Mucosa of descending colon (tissue), 3 donors: Measurements from ENCODE around the gene HBS1L. TPM values are rescaled to one million over a fixed set of nuclear protein-coding genes. Genes with fewer than 3 reads are reported as not detected.

Source experiments
- ATAC-seq: fragments of 200-7000 bp; cut with Tn5 transposase; one replicate; pipeline ENCODE4 v1.9.1; 2020; ENCODE audit warnings: mild to moderate bottlenecking, moderate library complexity
- DNase-seq, 3 donors: peaks; one replicate each; pipeline ENCODE4 v3.0.0-alpha.2; 2020
- H3K36me3 ChIP-seq: fragments of 200-600 bp; one replicate; pipeline ENCODE4 v1.8.0; 2021; ENCODE audit warnings: low read depth, mild to moderate bottlenecking
- H3K4me1 ChIP-seq: fragments of 200-600 bp; one replicate; pipeline ENCODE4 v1.8.0; 2021; ENCODE audit warnings: low read depth, mild to moderate bottlenecking
- H3K4me3 ChIP-seq: fragments of 200-600 bp; one replicate; pipeline ENCODE4 v1.8.0; 2021; ENCODE audit warnings: mild to moderate bottlenecking
- H3K9me3 ChIP-seq: fragments of 200-600 bp; one replicate; pipeline ENCODE4 v1.8.0; 2021; ENCODE audit warnings: mild to moderate bottlenecking
- intact Hi-C, 2 donors: fragments of 100-400 bp; cut with DNase I in 1 of 2; cut with micrococcal nuclease in 1 of 2; formaldehyde crosslinking; loops; one replicate each; pipeline versions ENCODE4 v1.11.0 to v1.11.1; 2022; cut with DNase I, micrococcal nuclease
- total RNA-seq, 3 donors: library from RNA; stranded (reverse); fragmentation: NEBNext Ultra II Directional in 2 of 3; extraction: Animal tissue kit (Norgen Biotek cat#: 25700) in 2 of 3; gene quantifications; one replicate each; pipeline versions ENCODE4 v1.2.1 to v1.2.4, GENCODE V29; 2021 to 2023
- TF ChIP-seq, protein P1 (sequence below): fragments of 200-600 bp; IDR thresholded peaks from one replicate; pipeline ENCODE4 v1.8.0; 2022; ENCODE audit warnings: antibody characterized with exemption, mild to moderate bottlenecking
- donor health status: DM: no; HTN: no; CAD: no; lungs with moderate emphysema.
- donor health status: DM: no; HTN: no; CAD: no.
- donor health status: DM: no; HTN: yes; CAD: no.

HBS1L gene
- total RNA-seq, 3 donors from 2014 or later: 43.0 to 68.6 (median 51.3) TPM

DNA sequence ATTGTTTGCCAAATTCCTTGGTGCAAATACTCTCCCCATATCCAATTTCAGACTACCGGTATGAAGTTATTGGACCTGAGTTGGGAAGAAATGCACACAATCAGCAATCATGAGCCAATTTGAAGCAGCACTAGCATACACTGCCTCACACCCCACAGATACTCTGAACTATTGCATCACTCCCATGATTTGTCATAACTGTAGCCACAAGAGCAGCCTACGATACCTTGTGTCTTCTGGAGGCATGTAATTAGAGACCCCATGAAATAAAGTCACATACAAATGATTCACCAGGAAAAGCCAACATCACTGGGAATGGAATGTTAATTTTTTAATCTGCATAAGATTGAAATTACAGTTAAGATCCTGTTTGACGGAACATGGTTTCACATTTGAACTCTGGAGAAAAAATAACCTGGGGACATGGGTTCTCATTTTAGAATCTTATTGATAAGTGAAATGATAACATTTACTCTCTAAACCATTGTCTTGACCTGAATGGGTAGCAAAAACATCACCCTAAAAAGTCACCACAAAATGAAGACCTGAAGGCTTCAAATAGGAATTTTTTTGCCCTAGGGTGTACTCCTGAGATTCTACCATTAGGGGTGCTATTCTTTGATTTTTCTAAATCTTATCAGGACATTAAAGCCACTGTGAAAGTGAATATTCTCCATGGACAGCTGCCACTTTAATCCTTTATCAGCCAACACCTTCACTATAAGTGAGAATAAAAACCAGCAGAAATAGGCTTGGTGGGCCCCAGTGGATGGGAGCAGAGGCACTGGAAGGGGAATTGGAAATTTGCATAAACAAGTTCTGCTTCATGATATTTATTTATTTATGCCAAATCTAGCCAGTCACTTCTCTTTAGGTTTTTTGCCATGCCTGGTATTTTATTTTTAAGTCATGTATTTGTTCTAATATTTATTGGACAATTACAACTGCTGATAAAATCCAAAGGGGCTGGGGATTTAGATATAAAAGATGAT, 34.5 kb upstream of the HBS1L start:
- Histone ChIP-seq H3K36me3 (no peaks in the 10 kb centered on the region), H3K4me1 (peaks cover 4% of the 10 kb centered on the region), H3K4me3 (no peak overlapping the region), H3K9me3 (no peaks in the 10 kb centered on the region)
- TF ChIP-seq, protein P1, sequence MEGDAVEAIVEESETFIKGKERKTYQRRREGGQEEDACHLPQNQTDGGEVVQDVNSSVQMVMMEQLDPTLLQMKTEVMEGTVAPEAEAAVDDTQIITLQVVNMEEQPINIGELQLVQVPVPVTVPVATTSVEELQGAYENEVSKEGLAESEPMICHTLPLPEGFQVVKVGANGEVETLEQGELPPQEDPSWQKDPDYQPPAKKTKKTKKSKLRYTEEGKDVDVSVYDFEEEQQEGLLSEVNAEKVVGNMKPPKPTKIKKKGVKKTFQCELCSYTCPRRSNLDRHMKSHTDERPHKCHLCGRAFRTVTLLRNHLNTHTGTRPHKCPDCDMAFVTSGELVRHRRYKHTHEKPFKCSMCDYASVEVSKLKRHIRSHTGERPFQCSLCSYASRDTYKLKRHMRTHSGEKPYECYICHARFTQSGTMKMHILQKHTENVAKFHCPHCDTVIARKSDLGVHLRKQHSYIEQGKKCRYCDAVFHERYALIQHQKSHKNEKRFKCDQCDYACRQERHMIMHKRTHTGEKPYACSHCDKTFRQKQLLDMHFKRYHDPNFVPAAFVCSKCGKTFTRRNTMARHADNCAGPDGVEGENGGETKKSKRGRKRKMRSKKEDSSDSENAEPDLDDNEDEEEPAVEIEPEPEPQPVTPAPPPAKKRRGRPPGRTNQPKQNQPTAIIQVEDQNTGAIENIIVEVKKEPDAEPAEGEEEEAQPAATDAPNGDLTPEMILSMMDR: no peak
- DNase-seq (no peak), ATAC-seq (peak; percentile 71)
- intact Hi-C loops: no loop called here

DNA sequence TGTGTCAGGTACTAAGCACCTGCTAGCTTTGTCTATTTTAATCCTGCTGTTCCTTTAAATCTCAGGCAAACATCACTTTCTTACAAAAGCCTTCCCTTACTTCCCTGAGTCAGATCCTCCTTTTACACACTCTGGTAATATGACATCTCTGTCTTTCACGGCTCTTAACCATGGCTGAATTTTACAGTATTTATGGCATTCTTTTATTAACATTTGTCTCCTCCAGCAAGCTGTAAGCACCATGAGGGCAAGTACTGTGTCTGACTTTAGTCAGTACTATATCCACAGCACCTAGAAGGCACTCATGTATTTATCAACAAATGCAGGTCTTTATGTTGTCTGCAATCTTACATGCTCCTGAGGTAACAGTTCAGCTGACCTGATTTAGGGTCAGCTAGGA, 33.7 kb upstream of the HBS1L start:
- TF ChIP-seq, protein P1: no peak
- intact Hi-C loops: no loop called here
- peaks cover 4% of the 10 kb centered on the region for H3K4me1 ChIP-seq
- H3K4me3 ChIP-seq: no peak overlapping the region
- no peaks in the 10 kb centered on the region for H3K9me3 ChIP-seq
- DNase-seq (no peak), ATAC-seq (no peak)
- no peaks in the 10 kb centered on the region for H3K36me3 ChIP-seq

DNA sequence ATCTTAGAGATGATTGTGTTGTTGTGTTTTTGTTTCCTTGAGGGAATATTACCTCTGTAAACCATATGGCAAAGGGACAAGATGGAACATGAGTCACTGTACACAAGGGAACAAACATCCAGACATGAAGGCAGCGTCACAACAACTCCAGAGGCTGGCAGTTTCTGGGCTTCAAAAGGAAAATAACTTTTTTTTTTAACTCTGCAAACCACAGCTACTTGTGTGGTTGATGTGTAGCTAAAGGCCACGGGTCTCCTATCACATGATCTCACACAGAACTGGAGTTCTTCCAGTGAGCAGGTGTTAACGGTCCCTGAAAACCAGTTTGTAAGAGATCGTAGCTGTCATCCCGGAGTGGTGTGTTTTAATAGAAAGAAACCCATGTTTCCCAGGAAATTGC, 33.2 kb upstream of the HBS1L start:
- intact Hi-C loops: no loop called here
- no peak for DNase-seq
- no peaks in the 10 kb centered on the region for H3K36me3 ChIP-seq
- TF ChIP-seq, protein P1: no peak
- H3K9me3 ChIP-seq: no peaks in the 10 kb centered on the region
- no peak overlapping the region for H3K4me3 ChIP-seq
- ATAC-seq: peak; percentile 56
- H3K4me1 ChIP-seq: peaks cover 4% of the 10 kb centered on the region

DNA sequence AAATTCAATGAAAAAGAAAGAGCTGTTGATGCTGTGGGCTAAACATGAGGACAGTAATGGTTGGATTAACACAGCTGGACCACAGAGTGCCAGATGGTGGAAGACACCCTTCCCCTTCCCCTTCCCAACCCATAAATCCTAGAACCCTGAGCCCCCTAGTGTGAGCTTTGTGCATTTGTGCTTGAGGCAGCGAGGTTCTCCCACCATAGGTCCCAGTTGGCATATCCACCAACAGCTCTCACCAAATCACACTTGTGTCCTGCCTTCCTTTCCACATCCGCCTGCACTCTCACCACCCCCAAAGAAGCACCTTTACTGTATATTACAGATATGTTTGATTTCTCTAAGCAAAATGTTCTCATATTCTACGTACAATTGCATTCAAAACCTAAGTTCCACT, 32.8 kb upstream of the HBS1L start:
- DNase-seq (no peak), ATAC-seq (peak; percentile 16)
- H3K4me1 ChIP-seq: peaks cover 4% of the 10 kb centered on the region
- no peak overlapping the region for H3K4me3 ChIP-seq
- TF ChIP-seq, protein P1: no peak
- intact Hi-C loops: no loop called here
- no peaks in the 10 kb centered on the region for H3K36me3 ChIP-seq
- H3K9me3 ChIP-seq: no peaks in the 10 kb centered on the region

DNA sequence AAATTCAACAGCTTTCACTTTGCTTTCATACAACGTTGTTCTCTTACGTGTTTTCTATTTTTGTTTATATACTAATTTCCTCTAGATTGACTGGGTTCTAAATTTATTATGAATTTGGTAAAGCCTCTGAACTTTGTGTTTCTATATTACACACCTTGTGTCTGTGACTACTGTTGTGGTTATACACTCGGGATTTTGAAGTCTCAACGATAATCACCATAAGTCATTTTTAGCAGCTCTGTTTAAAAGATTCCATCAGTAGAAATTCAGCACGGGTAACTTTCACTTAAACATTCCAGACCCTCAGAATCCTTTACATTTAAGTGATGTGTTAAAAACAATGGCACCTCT, 31.8 kb upstream of the HBS1L start:
- intact Hi-C loops: no loop called here
- no peak for ATAC-seq

More for the DNA sequence above, 31.8 kb upstream of the HBS1L start:
- Histone ChIP-seq H3K9me3 (peaks cover 5% of the 10 kb centered on the region), H3K4me1 (peaks cover 4% of the 10 kb centered on the region), H3K36me3 (no peaks in the 10 kb centered on the region), H3K4me3 (no peak overlapping the region)
- TF ChIP-seq, protein P1: no peak
- no peak for DNase-seq
